Measurements from ENCODE around the gene TRIM4.

TRIM4 gene

DNA sequence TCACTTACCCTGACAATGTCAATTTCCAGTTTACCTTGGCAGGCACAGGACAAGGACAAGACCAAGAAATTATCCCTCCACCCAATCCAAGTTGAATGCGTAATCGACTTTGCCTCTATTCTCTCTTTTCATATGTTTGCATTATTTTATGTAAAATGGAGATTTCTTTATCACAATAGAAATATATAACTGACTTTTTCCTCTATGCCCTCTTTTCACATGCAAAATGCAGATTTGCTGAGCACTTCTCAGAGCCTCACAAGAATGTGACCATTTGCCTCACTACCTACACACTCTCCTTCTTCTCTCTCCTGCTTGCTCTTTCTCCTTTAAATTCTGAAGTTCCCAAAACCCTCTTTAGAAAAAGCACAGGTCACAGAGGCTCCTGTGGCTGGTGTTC, 76.4 kb downstream of the TRIM4 start:
- peak overlapping the region; percentile 28; the same call in 1 of the 2 replicates for H3K27ac ChIP-seq (ENCODE audit: low read depth, low read length)
- H3K9ac ChIP-seq (ENCODE audit: low read depth, low read length): no peak overlapping the region
- 80% methylated on average over 1 of the region's 2 CpGs for WGBS
- peaks cover 40% of the 10 kb centered on the region for H3K4me1 ChIP-seq (ENCODE audit: insufficient read depth, low read length)
- no peaks in the 10 kb centered on the region for H3K9me3 ChIP-seq (ENCODE audit: insufficient read depth, low read depth, low read length)
- H3K36me3 ChIP-seq (ENCODE audit: insufficient read depth, low read length): no peaks in the 10 kb centered on the region
- no peaks in the 10 kb centered on the region for H3K27me3 ChIP-seq (ENCODE audit: insufficient read depth, low read length)
- no peak overlapping the region for H3K4me3 ChIP-seq (ENCODE audit: low read length)
